ENCODE results near the gene KRT79. TPM values are rescaled to one million over a fixed set of nuclear protein-coding genes. Genes with fewer than 3 reads are reported as not detected.

The KRT79 gene
- total and polyA plus RNA-seq, 8 donors, result 0.09 TPM; not detected in 7

DNA sequence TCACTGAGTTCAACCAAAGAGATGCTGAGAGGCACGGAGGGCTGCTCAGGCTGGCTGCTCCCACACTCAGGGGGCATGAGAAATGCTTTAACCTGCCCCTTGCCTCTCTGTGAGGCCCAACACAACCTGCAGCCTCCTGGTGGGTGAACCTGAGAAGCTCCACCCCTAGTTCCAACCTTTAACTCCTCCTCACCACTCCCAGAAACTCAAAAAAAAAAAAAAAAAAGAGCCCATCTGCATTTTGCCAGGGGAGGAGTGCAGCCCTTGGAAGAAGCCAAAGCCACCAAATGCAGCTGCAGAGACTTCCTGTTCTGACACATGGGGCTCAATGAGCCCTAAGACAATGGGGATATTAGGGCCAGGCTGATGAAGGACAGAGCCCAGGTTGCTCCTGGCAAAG, 29.1 kb downstream of the KRT79 start:
- WGBS, 2 donors, result 29 to 50% methylated on average over 1 of the region's 1 CpG
- DNase-seq (no peak), FAIRE-seq (no peak), ATAC-seq (no peak)
- H3K36me3 ChIP-seq, result no peaks in the 10 kb centered on the region
- H3K4me1 ChIP-seq, result peaks cover 0 to 4% (median 0%) of the 10 kb centered on the region in 3 donors
- no peaks in the 10 kb centered on the region for H3K27me3 ChIP-seq
- H3K4me3 ChIP-seq, result no peak overlapping the region
- intact Hi-C loops (cut with DNase I), result no loop called here
- no peak overlapping the region for H3K27ac ChIP-seq
- no peaks in the 10 kb centered on the region for H3K9me3 ChIP-seq
- TF ChIP-seq CTCF (IDR thresholded peaks at IDR 0.05), result no peak

DNA sequence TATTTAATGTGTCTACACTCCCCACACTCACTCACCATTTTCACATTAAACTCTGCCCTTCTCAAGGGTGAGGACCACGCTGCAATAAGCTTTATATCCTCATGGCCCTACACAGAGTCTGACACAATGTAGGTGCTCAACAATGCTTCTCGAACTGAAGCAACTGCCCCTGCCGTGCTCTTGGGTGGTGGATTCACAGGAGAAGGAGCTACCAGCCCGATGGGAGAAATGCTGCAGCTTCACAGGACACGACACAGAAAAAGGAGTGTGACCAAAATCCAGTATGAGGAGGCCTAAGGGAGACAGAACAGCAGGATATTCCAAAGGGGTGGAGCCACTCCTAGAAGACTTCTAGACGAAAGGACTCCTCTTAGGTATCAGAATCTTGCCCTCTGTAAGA, 31.7 kb downstream of the KRT79 start:
- 61 to 64% methylated on average over 6 of the region's 6 CpGs for WGBS, 2 donors
- TF ChIP-seq CTCF (IDR thresholded peaks at IDR 0.05), result no peak
- ATAC-seq, result no peak
- Histone ChIP-seq H3K9me3 (no peaks in the 10 kb centered on the region), H3K4me3 (no peak overlapping the region), H3K36me3 (no peaks in the 10 kb centered on the region), H3K27ac (no peak overlapping the region), H3K27me3 (no peaks in the 10 kb centered on the region), H3K4me1 (peaks cover 0 to 4% (median 0%) of the 10 kb centered on the region in 3 donors)
- intact Hi-C loops (cut with DNase I), result no loop called here
- no peak for FAIRE-seq
- DNase-seq, result no peak

- no peak overlapping the region for H3K27ac ChIP-seq
- DNase-seq (no peak), FAIRE-seq (no peak), ATAC-seq (no peak)
- H3K9me3 ChIP-seq, result no peaks in the 10 kb centered on the region
- no peak for TF ChIP-seq CTCF (IDR thresholded peaks at IDR 0.05)
- H3K4me3 ChIP-seq, result no peak overlapping the region
- intact Hi-C loops (cut with DNase I), result no loop called here
- H3K27me3 ChIP-seq, result no peaks in the 10 kb centered on the region
- H3K4me1 ChIP-seq, result peaks cover 0 to 4% (median 0%) of the 10 kb centered on the region in 3 donors
- H3K36me3 ChIP-seq, result no peaks in the 10 kb centered on the region
- 59 to 69% methylated on average over 3 of the region's 3 CpGs for WGBS, 2 donors
These were observed 32.3 kb downstream of the KRT79 start for GRCh38 chr12:52801773-52802172.

GRCh38 chr12:52800259-52800917, 33.7 kb downstream of the KRT79 start:
- WGBS, 2 donors, result 71 to 77% methylated on average over 1 of the region's 1 CpG
- ATAC-seq, result no peak
- no peak for FAIRE-seq

More at GRCh38 chr12:52800259-52800917, 33.7 kb downstream of the KRT79 start:
- H3K4me1 ChIP-seq, result peaks cover 0 to 4% (median 0%) of the 10 kb centered on the region in 3 donors
- intact Hi-C loops (cut with DNase I), result no loop called here
- TF ChIP-seq CTCF (IDR thresholded peaks at IDR 0.05), result no peak
- no peaks in the 10 kb centered on the region for H3K27me3 ChIP-seq
- no peaks in the 10 kb centered on the region for H3K36me3 ChIP-seq
- no peak overlapping the region for H3K27ac ChIP-seq
- H3K4me3 ChIP-seq, result no peak overlapping the region
- H3K9me3 ChIP-seq, result no peaks in the 10 kb centered on the region
- no peak for DNase-seq

Data from pancreas (tissue), 10 donors.